Subcutaneous abdominal adipose tissue (tissue), 5 donors: Measurements from ENCODE around the gene ADAMTS8.

Experiments used
- H3K27ac ChIP-seq: one replicate; pipeline ENCODE4 v1.7.0; 2013; ENCODE audit warnings: low read depth, mild to moderate bottlenecking, inconsistent platforms, low read length, moderate library complexity
- H3K27me3 ChIP-seq, 5 donors: one replicate each; pipeline ENCODE4 v1.7.0; 2013; ENCODE audit warnings: low read length in 5 of 5, inconsistent platforms in 1 of 5; ENCODE audit not compliant: control insufficient read depth in 5 of 5, insufficient read depth in 4 of 5
- H3K36me3 ChIP-seq, 5 donors: one replicate each; pipeline ENCODE4 v1.7.0; 2013; ENCODE audit warnings: low read length in 5 of 5; ENCODE audit not compliant: control insufficient read depth in 5 of 5, insufficient read depth in 5 of 5
- H3K4me1 ChIP-seq, 5 donors: one replicate each; pipeline ENCODE4 v1.7.0; 2013; ENCODE audit warnings: low read length in 5 of 5, mild to moderate bottlenecking in 3 of 5, moderate library complexity in 1 of 5; ENCODE audit not compliant: control insufficient read depth in 5 of 5, insufficient read depth in 5 of 5
- H3K4me3 ChIP-seq, 5 donors: one replicate each; pipeline ENCODE4 v1.7.0; 2013; ENCODE audit warnings: low read length in 5 of 5, low read depth in 1 of 5
- H3K9ac ChIP-seq, 5 donors: one replicate each; pipeline ENCODE4 v1.7.0; 2013; ENCODE audit warnings: low read length in 5 of 5, mild to moderate bottlenecking in 4 of 5, moderate library complexity in 3 of 5
- H3K9me3 ChIP-seq, 5 donors: one replicate each; pipeline ENCODE4 v1.7.0; 2013; ENCODE audit warnings: low read length in 5 of 5; ENCODE audit not compliant: control insufficient read depth in 5 of 5
- donor health status: healthy.
- donor health status: healthy.
- donor health status: healthy.
- donor health status: healthy.
- donor health status: healthy.

Gene ADAMTS8

DNA sequence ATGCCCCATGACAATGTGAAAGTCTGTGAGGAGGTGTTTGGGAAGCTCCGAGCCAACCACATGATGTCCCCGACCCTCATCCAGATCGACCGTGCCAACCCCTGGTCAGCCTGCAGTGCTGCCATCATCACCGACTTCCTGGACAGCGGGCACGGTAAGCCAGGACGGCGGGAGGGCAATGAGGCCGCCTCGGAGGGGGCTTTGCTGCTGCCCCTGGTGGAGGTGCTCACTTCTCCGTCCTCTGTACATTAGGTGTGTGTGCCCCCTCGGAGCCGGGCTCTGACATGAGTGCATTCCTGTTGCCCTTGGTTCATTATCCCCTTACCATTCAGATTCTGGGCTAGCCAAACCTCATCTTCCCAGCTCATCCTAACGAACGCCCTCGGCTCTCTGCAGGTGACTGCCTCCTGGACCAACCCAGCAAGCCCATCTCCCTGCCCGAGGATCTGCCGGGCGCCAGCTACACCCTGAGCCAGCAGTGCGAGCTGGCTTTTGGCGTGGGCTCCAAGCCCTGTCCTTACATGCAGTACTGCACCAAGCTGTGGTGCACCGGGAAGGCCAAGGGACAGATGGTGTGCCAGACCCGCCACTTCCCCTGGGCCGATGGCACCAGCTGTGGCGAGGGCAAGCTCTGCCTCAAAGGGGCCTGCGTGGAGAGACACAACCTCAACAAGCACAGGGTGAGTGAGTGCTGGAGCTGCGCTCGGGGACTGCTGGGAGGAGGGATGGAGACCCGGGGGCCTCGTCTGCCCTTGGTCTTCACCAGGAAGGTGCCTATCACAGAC lies 33.9 kb upstream of the ADAMTS8 start:
- Histone ChIP-seq H3K9ac (no peak overlapping the region), H3K27me3 (no peaks in the 10 kb centered on the region), H3K36me3 (peaks cover 2 to 74% (median 69%) of the 10 kb centered on the region in 5 donors), H3K9me3 (no peaks in the 10 kb centered on the region), H3K4me3 (no peak overlapping the region), H3K4me1 (peaks cover 7 to 32% (median 31%) of the 10 kb centered on the region in 5 donors), H3K27ac (no peak overlapping the region)

DNA sequence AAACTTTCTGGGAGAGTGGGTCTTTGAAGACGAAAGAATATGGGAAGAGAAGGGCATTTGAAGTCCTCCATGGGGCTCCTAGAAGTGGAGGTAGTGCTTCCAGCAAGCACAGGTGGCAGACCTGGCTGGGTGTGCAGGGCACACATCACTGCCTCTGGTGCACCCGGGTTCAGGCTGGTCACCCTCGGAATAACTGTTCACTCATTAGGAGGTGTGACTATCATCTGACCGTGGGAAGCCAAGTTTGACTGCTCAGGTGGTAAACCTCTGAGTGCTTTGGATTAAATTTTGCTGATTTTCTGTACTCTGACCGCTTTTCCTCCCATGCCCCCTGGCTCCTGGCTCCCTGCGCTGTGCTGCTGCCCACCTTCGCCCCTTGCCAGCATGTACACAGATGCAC lies 31.1 kb upstream of the ADAMTS8 start:
- Histone ChIP-seq H3K27me3 (no peaks in the 10 kb centered on the region), H3K4me1 (peaks cover 21 to 59% (median 59%) of the 10 kb centered on the region in 5 donors), H3K27ac (no peak overlapping the region), H3K36me3 (peaks cover 0 to 52% (median 46%) of the 10 kb centered on the region in 5 donors), H3K9me3 (no peaks in the 10 kb centered on the region), H3K4me3 (no peak overlapping the region), H3K9ac (no peak overlapping the region)

GRCh38 chr11:130458410-130458729 lies 30.0 kb upstream of the ADAMTS8 start:
- Histone ChIP-seq H3K9me3 (no peaks in the 10 kb centered on the region), H3K36me3 (peaks cover 0 to 40% (median 36%) of the 10 kb centered on the region in 5 donors), H3K9ac (peak overlapping the region in 1 of 5 donors; percentile 45), H3K4me3 (peak overlapping the region in 1 of 5 donors; percentile 17), H3K4me1 (peaks cover 24 to 70% (median 69%) of the 10 kb centered on the region in 5 donors), H3K27ac (peak overlapping the region; percentile 62), H3K27me3 (no peaks in the 10 kb centered on the region)

GRCh38 chr11:130457623-130458409 lies 29.4 kb upstream of the ADAMTS8 start:
- Histone ChIP-seq H3K9me3 (no peaks in the 10 kb centered on the region), H3K4me1 (peaks cover 24 to 76% (median 74%) of the 10 kb centered on the region in 5 donors), H3K27me3 (no peaks in the 10 kb centered on the region), H3K27ac (peak overlapping the region; percentile 62), H3K36me3 (peaks cover 0 to 35% (median 30%) of the 10 kb centered on the region in 5 donors), H3K9ac (peak overlapping the region in 3 of 5 donors; percentile 5 to 45 (median 25)), H3K4me3 (peak overlapping the region in 4 of 5 donors; percentile 16 to 39 (median 20))

DNA sequence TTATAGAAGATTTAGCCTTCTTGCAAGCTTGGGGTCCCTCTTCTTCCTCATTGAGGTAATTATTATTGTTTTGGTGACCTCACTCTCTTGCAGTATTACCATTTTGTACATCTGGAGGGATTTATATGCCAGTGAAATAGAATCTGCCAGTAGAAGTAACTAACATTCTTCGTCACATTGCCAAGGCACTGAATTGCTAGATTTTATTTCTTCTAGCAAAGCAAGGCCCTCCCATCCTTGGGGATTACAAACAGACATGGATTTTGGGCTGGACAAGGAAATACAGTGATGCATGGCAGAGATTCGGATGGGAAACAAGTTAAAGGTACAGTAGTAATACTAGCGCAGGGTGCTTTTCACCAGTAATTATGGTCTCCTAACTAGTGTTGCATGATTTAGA lies 27.9 kb upstream of the ADAMTS8 start:
- Histone ChIP-seq H3K36me3 (peaks cover 0 to 19% (median 15%) of the 10 kb centered on the region in 5 donors), H3K27ac (peak overlapping the region; percentile 85), H3K4me1 (peaks cover 28 to 91% (median 89%) of the 10 kb centered on the region in 5 donors), H3K9me3 (no peaks in the 10 kb centered on the region), H3K9ac (no peak overlapping the region), H3K4me3 (peak overlapping the region in 1 of 5 donors; percentile 8), H3K27me3 (no peaks in the 10 kb centered on the region)

DNA sequence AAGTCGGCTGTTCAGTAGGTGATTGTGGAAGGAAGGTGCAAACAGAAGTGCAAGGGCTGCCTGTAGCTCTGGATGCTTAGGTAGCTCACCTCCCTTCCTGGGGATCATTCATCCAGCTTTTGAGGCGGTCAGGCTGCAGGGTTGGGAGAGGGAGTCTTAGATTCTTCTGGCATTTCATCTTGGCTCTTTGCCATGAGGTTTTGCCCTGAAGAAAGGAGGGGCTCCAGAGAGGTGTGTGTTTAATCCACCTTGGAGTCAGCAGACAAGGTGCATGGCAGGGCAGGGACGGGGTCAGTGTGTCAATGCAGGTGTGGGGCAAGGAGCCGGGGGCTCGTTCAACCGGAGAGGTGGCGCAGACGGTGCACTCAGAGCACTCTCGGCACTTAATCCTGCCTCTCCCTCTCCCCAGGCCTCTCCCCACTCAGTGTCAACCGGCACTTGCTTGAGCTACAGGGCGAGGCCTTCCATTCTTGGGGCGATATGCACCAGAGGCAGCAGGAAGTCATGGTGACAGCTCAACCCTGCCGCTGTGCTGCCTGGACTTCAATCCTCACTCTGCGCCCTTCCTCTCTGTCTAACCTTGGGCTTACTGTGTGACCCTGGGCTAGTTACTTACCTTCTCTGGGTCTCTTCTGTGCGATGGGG lies 27.2 kb upstream of the ADAMTS8 start:
- Histone ChIP-seq H3K4me3 (peak overlapping the region; percentile 3 to 39 (median 18)), H3K4me1 (peaks cover 31 to 91% (median 89%) of the 10 kb centered on the region in 5 donors), H3K9ac (peak overlapping the region in 2 of 5 donors; percentile 15 to 37), H3K36me3 (peaks cover 0 to 15% (median 11%) of the 10 kb centered on the region in 5 donors), H3K9me3 (no peaks in the 10 kb centered on the region), H3K27me3 (no peaks in the 10 kb centered on the region), H3K27ac (peak overlapping the region; percentile 85)

GRCh38 chr11:130454491-130455252 lies 26.3 kb upstream of the ADAMTS8 start:
- Histone ChIP-seq H3K27ac (peak overlapping the region; percentile 85), H3K4me1 (peaks cover 31 to 94% (median 90%) of the 10 kb centered on the region in 5 donors), H3K9ac (peak overlapping the region in 1 of 5 donors; percentile 64), H3K27me3 (peaks cover 0 to 2% (median 0%) of the 10 kb centered on the region in 5 donors), H3K9me3 (no peaks in the 10 kb centered on the region), H3K36me3 (peaks cover 0 to 11% (median 7%) of the 10 kb centered on the region in 5 donors), H3K4me3 (peak overlapping the region in 1 of 5 donors; percentile 19)

GRCh38 chr11:130452940-130453339 lies 24.5 kb upstream of the ADAMTS8 start:
- Histone ChIP-seq H3K4me1 (peaks cover 29 to 98% (median 94%) of the 10 kb centered on the region in 5 donors), H3K36me3 (peaks cover 0 to 5% (median 0%) of the 10 kb centered on the region in 5 donors), H3K27me3 (peaks cover 0 to 4% (median 0%) of the 10 kb centered on the region in 5 donors), H3K9ac (peak overlapping the region in 1 of 5 donors; percentile 72), H3K27ac (peak overlapping the region; percentile 85), H3K9me3 (no peaks in the 10 kb centered on the region), H3K4me3 (peak overlapping the region in 4 of 5 donors; percentile 22 to 40 (median 26))

DNA sequence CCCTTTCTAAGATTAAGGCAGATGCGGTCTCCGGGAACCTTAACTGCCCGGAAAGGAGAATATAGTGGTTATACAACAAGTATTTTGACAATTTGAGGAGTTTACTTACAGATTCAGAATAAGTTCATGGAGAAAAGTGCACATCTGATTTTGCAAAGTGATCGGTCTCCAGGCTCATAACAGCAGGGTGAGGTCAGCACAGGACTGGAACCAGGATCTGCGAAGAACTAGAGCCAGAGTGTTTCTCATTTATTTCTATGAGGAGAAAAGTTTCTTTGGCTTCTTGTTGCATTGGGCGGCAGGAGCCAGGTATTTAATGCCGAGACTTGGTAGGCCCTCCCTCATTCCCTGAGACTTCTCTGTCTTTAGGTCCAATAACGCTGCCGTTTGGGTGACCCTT lies 23.8 kb upstream of the ADAMTS8 start:
- Histone ChIP-seq H3K4me3 (peak overlapping the region; percentile 83 to 94 (median 90)), H3K9me3 (no peaks in the 10 kb centered on the region), H3K9ac (peak overlapping the region in 4 of 5 donors; percentile 22 to 72 (median 62)), H3K36me3 (peaks cover 0 to 5% (median 0%) of the 10 kb centered on the region in 5 donors), H3K27ac (peak overlapping the region; percentile 85), H3K4me1 (peaks cover 23 to 92% (median 88%) of the 10 kb centered on the region in 5 donors), H3K27me3 (peaks cover 0 to 4% (median 0%) of the 10 kb centered on the region in 5 donors)
